Fibroblast of skin of right quadriceps (primary cell): ENCODE results near the gene DDC.
"Not testable (repeated sequence)": the region's sequence is repeated elsewhere in the genome, so short reads cannot be mapped to it uniquely, and the experiment has no call there.

Source experiments
- DNase-seq: peaks from one replicate; pipeline ENCODE4 v3.0.0-alpha.2; 2013

The DDC gene

DNA sequence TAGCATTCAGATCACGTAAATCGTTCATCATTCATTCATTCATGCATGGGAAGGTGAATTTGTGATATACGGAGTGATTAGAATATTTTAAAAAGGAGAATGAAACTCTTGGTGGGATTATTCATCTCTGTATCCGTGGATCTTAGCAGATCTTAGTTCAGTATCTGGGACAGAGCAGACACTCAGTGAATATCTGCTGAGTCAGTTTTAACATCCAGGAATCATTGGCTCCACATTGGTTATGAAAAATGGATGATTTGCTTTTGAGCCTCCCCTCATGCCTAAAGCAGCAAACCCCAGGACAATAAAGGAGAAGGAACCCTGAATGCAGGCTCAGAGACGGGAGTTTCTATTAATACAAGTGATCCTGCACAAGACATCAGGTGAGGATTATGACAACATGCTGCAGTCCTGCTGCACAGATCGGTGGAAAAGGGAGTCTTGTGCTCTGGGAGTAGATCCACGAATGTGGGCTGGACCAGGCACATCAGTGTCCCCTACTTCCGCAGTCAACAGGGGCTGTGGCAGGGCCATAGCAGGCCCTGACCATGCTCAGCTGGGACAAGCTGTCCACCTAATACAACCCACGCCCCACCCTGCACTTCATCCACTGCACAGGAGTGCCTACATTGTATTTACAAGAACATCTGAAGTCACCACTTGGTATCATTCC is 88.1 kb downstream of the DDC start:
- DNase-seq, result no peak

DNA sequence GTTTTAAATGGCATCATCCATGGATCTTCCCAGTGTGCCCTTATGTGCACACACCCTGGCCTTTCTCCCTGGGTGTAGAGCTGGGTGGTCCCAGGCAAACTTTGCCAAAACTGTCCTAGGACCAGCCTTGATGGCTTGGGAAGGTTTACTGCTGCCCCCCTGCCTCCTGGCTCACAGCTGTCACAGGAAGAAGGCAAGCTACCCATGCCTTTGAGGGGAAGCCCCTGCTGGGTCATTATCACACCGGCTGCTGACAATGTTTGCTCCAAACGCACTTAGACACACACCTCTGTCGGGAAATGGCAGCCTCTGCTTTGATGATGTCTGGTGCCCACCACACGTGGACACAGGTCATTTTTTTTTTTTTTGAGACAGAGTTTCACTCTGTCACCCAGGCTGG is 89.9 kb downstream of the DDC start:
- DNase-seq, result no peak

DNA sequence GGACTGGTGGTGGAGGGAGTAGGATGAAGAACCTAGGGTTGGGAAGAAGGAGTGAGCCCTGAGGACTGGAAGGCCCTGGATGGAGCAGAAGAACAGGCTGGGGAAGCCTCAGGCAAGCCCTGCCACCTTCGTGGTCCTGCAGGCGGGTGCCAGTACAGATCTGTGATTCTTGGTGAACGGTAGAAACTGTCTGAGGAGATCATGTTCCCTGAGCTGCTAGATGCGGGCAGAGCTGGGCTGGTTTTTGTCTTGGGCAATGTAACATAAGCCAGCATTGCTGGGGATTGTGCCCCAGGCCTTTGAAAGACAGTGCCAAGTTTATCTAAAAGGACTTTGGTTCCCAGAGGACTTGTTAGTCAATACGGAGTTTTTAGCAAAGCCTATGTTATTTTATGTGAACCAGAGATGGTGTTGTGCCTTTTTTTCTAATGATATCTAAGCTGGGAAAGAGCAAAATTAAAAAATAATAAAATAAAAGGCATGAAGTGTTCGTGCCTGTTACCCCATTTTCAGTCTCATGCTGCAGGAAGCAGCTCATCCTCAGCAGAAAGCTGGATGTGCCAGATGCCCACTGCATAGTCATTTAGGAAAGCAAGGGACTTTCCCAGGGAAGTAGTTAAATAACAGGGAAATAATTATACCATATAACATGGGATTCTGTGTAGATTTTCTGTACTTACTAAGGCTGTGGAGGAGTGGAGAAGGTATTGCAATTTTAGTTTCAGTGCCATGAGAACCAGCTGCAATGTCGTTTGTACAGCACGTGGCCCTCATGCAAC is 90.6 kb downstream of the DDC start:
- no peak for DNase-seq

DNA sequence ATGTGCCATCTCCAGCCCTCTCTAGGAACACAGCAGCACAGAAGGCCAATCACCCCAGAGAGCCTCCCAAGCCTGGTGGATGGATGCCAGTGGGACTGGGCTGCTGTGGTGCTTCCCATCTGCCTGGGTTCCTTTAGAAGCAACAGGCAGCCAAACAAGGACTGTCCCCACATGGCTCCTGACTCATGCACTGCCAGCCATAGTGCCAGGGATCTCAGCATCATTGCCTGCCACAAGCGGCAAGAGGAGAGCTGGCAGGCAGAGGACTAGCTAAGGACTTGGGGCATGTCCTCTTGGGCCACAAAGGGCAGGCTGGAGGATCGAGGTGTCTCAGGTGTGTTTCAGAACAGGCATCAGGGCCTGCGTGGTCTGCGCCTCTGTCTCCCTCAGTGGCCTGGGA is 91.7 kb downstream of the DDC start:
- no peak for DNase-seq

DNA sequence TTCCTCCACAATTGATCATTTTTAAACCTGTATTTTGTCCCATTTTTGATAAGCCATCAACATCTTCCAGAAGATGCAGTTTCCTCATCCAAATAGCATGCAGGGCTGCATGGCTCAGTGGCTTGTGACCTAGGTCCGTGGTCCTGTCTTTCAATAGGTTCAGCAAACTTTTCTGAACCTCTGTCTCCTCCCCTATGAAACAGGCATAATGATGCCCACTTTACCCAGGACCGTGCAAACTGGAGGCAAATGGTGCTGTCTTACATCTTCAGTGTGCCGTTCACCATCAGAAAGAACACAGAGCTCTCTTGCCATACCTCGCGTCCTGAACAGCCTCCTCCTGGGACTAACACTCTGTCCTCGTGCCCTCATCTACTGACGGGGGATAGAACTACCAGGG is 92.8 kb downstream of the DDC start:
- no peak for DNase-seq

DNA sequence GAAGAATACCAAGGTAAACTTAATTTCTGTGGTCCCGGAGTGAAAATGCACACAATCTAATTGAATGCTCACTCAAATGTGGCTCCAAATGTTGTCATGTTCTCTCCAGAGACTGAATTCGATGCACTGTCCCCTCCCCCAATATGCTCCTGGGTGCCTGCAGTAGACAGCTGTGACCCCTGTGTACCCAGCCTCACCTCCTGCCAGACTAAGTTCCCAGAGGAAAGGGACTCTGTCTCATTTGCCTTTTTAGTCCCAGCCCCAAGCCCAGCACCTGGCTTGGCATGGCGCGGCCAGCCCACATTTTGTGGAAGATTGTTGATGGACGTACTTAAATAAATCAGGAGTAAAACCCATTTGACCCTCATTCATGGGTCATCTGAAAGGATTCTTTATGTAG is 93.2 kb downstream of the DDC start:
- DNase-seq, result no peak

DNA sequence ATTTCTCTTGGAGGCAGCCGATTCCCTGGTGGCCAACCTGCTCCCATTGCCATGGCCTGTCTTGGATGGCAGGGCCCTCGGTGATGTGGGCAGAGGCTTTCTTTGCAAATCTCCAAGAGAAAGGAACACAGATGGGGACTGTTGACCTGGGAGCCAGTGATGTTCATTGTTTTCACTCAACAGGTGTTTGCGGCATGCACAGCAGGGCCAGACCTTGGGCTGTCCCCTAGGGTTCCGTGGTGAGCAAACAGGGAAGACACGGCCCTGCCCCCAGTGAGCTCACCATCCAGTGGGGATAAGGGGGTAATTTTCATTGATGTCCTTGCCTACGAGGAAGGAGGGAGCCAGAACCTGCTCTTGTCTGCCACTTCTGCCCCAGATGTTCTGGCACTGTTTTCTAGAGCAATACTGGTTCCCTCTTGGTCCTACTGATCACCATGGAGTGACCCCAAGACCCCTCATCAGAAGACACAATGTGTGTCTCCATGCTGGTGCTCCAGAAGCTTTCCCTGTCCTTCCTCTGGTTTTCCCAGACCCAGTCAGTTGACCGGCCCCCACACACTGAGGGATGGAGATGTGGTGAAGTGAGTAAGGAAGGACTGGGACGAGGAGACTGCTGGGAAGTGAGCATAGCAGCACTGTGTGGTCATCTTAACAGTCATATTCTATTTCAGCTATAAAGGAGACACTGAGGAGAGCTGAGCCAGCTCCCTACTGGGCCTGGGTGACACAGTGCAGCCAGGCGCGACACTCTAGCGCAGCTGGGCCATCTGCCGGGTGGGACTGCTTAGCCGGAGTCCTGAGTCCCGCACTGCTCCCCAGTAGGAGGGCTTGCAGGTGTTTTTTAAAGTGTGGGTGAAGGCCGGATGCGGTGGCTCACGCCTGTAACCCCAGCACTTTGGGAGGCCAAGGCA is 94.7 kb downstream of the DDC start:
- no peak for DNase-seq

DNA sequence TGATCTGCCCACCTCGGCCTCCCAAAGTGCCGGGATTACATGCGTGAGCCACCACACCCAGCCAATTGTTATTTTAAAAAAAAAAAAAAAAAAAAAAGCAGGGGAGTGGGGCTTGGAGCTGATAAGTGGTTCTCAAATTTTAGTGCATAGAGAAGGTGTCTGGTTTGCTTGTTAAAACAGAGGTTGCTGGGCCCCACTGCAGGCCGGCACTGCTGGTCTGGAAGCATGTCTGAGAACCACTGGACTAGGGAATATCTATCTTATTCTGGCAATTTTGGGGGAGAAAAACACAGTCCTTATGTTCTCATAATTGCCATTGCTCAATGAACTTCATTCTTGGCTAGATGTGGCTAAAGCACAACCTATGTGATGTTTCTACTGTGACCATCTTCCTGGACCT is 96.0 kb downstream of the DDC start:
- no peak for DNase-seq

DNA sequence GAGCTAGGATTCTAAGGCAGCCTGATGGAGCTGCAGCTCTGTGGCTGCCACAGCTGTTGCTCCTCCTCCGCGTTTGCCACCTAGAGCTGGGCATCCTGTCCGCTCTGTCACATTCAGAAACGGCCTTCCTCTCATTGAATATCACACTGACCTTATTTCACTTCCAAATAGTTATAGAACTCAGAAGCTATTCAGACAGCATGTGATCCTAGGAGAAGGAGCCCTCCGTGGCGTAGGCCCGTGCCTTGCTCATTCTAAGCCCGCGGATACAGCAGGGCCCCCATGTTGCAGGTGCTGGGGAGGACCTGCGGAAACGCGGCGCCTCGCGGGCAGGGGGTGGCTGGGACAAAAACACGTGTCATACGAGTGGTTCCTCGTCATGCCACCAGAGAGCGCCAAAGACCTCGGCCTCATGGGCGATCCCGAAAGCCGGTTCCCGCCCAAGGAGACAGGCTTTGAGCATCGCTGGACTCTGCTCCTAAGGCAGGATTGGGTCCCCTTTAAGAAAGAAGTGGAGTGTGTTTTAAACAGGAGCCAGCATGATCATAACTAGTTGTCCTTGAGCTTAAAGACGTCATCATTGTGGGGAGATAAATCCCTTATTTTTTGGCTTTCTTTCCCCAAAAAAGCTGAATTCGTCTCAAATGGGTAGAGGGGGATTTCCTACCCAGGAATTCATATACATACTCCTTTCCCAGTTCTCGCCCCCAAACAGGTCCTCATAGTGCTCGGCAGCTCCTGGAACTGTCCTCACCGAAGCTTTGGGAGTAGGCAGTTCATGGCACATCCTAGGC is 97.2 kb downstream of the DDC start:
- peak; percentile 53 for DNase-seq

DNA sequence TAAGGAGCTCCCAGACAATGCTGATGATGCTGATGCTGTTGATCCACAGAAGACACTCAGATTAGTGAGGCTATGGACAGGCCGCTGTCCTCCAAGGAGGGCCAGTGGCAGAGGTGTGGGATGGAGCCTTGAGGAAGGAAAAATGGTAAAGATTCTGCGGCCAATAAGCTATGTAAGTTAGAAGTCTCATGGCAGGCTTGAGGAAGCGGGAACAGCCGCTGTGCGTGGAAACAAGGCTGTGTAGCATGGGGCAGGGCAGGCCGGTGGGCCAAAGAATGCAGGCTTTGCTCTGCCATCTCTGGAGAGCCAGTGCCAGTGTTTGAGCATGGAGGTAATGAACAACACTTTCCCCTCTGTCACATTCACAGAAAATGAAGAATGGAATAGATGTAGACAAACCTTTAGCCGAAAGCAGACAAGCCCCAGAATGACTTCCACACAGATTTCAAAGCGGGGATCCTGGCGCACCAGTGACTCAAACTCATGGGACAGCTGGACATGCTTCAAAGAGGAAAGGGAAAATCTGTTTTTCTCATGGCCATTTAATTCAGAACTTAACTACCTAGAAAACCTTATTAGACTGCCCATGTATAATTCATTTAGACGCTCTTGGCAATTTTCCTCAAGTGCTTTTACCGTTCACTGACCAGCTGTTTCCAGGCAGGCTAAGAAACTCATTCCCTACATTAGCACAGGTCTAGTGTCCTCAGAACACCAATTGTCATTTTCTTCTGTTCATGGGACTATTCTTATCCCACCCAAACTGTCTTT is 98.2 kb downstream of the DDC start:
- DNase-seq, result no peak

DNA sequence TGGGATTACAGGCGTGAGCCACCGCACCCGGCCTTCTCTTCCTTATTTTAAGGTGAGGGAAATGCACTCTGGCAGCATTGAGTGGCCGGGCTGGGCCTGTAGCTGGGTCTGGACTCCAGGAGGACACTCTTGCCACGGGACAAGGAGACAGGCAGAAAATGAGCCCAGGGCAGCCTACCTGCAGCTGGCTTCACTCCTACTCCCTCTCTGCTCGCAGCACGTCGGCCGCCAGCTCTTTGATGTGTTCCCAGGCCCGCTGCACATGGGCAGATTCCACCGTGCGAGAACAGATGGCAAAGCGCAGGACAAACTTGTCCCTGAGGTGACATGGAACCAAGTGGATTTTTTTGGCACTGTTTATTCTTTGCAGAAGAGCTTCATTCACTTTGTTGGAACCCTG is 102.2 kb downstream of the DDC start:
- no peak for DNase-seq

DNA sequence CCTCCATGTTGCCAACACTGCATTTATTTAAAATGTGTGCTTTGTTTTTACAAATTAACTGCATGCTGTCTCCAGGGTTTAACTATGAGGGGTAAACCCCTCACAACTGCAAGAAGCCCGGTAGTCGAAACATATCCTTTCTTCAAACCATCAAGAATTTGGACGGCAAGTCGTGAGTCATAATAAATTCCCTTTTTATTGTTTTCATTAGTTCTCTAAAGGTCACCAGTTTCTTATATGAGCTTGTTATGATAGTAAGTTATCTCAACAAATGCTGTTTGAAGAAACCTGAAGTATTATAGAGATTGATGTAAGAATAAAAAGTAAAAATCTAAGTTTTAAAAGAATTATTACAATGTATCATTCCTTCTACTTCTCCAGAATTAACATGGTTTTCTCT is 102.8 kb downstream of the DDC start:
- no peak for DNase-seq

DNA sequence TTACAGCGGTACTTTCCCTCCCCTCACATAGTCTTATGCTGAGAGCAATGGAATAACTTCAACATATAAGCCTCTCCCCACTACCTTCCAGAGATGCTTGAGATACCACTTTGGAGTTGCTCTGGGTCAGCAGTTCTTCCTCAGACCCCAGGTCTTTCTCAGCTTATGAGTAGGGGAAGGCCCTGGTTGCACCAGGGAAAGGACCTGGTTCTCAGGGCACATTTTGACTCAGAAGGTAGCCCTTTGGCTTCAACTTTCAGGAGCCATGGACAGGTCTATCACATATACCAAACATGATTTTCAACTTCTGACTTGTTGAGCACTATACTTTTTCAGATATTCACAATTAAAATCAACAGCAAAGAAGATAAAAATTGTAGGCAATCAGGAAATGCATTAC is 103.5 kb downstream of the DDC start:
- no peak for DNase-seq

DNA sequence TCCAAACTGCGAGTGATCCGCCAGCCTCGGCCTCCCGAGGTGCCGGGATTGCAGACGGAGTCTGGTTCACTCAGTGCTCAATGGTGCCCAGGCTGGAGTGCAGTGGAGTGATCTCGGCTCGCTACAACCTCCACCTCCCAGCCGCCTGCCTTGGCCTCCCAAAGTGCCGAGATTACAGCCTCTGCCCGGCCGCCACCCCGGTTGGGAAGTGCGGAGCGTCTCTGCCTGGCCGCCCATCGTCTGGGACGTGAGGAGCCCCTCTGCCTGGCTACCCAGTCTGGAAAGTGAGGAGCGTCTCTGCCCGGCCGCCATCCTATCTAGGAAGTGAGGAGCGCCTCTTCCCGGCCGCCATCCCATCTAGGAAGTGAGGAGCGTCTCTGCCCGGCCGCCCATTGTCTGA is 106.0 kb downstream of the DDC start:
- DNase-seq, result not testable (repeated sequence)

DNA sequence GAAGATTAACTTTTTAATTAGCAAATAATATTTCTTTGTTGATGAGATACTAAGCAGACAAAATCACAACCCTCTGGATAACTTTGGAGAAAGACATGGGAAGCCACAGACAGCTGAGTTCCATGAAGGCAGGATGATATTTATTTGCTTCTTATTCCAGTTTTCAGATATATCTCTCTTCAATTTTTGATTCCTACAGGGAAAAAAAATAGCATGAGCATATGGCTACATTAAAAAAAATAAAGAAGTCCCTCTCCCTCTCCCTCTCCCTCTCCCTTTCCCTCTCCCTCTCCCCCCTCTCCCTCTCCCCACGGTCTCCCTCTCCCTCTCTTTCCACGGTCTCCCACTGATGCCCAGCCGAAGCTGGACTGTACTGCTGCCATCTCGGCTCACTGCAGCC is 106.6 kb downstream of the DDC start:
- DNase-seq, result not testable (repeated sequence)

DNA sequence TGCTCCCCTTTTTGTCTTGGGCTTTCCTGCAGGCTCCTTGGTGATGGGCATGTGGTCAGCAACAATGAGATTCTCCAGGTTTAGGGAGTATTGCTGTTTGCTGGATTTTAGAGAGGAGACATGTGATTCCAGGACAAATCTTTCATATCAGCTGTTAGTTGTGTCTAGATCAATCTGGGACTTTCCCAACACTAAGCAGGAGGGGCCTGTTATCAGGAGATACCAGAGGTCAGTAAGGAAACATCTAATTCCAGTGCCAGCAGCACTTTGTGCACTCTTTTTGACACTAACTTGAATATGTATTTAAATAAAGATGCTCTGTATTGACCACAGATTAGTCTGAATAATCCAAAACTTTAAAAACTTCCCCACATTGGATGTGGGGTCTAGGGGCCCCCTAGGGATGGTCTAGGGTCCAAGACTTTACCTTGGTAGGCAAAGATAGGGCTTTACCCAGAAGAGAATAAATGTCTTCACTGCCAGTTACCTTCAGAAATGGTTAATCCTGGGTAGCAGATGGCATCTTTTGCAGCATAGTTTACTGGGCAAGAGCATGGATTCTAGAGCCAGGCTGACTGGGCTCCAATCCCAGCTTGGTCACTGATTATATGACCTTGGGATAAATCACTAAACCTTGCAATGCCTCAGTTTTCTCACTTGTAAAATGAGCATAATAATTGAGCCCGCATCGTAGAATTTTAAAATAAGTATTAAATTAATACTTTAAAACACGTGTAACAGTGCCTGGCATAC is 108.7 kb downstream of the DDC start:
- no peak for DNase-seq

DNA sequence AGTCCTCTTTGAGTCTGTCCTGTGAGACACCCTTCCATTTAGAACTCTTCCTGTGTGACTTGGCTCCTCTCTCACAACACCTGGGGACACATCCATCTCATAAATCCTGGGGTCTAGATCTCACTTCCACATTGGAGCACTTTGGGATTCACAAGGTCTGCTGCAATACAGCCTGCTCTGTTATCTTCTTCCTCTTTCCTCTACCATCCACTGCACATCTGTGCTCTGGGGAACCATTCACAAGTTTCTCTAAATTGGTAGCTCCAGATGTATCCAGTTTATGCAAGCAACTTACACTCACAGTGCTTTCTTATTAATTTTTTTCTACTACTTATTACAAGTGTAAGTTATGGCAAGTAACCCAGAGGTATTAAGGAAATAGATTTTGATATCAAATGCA is 109.5 kb downstream of the DDC start:
- DNase-seq, result no peak

DNA sequence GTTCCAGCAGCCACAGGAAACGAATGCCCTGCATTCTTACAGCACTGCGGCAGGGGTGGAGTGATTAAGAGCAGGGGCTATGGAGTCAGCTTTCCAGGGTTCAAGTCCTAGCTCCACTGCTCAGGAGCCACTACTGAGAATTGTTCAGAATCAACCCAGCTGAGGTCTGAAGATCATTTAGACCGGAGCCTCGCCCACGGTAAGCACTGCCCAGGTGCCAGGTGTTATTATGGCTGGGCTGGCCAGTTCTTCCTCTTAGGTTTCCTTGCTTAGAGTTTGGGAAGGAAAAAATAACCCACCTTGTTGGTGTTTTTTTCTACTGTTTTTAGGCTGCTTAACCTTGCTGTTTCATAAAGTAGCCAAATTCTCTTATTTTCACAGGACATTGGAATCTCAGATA is 110.2 kb downstream of the DDC start:
- DNase-seq, result no peak

DNA sequence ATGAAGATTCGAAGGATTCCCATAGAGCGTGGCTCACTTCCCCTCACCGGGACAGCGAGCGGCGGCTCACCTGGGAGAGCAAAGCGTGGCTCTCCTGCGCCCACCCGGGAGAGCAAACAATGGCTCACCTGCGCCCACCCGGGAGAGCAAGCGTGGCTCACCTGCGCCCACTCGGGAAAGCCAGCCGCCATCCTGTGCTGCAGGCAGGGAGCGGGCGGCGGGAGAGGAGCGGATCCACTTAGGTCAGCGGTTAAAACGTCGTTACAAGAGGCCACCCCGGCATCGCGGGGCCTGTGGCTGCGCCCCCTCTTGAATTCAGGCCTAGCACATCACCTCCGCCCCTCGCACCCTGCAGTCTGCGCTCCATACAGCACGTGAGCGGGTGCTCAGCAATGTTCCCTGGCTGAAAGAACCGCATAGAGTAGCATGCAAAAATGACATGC is 114.6 kb downstream of the DDC start:
- no peak for DNase-seq

DNA sequence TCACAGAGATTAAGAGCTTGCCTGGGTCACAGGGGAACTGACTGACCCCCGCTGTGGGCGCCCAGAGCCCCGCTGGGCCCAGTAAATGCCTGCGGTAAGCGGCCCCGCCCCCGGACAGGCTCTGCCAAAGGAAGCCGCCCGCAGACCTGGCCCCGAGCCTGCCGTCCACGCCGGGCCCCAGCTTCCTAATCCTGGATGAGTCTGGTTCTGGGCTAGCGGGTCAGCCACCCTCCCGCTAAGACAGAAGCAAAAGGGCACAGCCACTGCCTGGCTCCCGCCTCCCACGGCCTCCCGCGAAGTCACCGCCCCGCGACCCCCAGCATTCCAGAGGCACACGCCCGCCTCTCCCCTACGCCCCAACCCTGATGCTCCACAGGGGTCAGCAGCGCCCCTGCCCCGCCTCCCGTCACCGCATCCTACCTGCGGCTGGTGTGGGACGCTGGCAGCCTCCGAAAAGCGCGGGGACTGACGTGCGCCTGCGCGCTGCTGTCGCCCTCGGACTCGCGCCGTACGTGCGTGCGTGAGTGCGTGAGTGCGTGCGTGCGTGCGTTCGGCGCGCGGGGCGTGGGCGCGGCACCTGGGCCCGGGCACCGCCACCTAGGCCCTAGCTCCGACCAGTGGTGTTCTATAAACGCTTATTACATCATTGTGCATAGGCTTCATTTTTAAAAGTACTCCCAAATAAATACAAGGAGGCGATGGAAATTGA is 115.2 kb downstream of the DDC start, which contains the start of gene FIGNL1:
FIGNL1 (minus strand) TSS at position 470 of the 709 bp plus-strand sequence. CDS start 3,063 bp downstream, outside the sequence.
- peak; percentile 75 for DNase-seq
